Measurements from ENCODE around the gene INSYN2B.

GRCh38 chr5:169946743-169947295 is 33.5 kb downstream of the INSYN2B start:
- TF ChIP-seq, protein P1, sequence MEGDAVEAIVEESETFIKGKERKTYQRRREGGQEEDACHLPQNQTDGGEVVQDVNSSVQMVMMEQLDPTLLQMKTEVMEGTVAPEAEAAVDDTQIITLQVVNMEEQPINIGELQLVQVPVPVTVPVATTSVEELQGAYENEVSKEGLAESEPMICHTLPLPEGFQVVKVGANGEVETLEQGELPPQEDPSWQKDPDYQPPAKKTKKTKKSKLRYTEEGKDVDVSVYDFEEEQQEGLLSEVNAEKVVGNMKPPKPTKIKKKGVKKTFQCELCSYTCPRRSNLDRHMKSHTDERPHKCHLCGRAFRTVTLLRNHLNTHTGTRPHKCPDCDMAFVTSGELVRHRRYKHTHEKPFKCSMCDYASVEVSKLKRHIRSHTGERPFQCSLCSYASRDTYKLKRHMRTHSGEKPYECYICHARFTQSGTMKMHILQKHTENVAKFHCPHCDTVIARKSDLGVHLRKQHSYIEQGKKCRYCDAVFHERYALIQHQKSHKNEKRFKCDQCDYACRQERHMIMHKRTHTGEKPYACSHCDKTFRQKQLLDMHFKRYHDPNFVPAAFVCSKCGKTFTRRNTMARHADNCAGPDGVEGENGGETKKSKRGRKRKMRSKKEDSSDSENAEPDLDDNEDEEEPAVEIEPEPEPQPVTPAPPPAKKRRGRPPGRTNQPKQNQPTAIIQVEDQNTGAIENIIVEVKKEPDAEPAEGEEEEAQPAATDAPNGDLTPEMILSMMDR (IDR thresholded peaks at IDR 0.05): no peak
- no peak for TF ChIP-seq EP300 (IDR thresholded peaks at IDR 0.05)
- TF ChIP-seq POLR2AphosphoS5 (IDR thresholded peaks at IDR 0.05): no peak
